Stimulated activated naive CD8-positive, alpha-beta T cell treated with anti-CD3 and anti-CD28 coated beads, Interleukin-15, Interleukin-2, amounts not matched to agents 100 ng/mL and 50 ng/mL, for 24 hours (primary cell): ENCODE measurements around the gene STK24.

Source experiments
- H3K27ac Mint-ChIP-seq: one replicate; pipeline ENCODE4 v1.8.0; 2021; ENCODE audit warnings: mild to moderate bottlenecking, mixed read lengths
- H3K27me3 Mint-ChIP-seq: one replicate; pipeline ENCODE4 v1.8.0; 2021; ENCODE audit warnings: mixed read lengths
- H3K36me3 Mint-ChIP-seq: one replicate; pipeline ENCODE4 v1.8.0; 2021; ENCODE audit warnings: low read depth, mixed read lengths
- H3K4me1 Mint-ChIP-seq: one replicate; pipeline ENCODE4 v1.8.0; 2021; ENCODE audit warnings: low read depth, mixed read lengths
- H3K4me3 Mint-ChIP-seq: one replicate; pipeline ENCODE4 v1.8.0; 2021; ENCODE audit warnings: mild to moderate bottlenecking, mixed read lengths
- H3K9me3 Mint-ChIP-seq: one replicate; pipeline ENCODE4 v1.8.0; 2021; ENCODE audit warnings: mixed read lengths

STK24 gene

DNA sequence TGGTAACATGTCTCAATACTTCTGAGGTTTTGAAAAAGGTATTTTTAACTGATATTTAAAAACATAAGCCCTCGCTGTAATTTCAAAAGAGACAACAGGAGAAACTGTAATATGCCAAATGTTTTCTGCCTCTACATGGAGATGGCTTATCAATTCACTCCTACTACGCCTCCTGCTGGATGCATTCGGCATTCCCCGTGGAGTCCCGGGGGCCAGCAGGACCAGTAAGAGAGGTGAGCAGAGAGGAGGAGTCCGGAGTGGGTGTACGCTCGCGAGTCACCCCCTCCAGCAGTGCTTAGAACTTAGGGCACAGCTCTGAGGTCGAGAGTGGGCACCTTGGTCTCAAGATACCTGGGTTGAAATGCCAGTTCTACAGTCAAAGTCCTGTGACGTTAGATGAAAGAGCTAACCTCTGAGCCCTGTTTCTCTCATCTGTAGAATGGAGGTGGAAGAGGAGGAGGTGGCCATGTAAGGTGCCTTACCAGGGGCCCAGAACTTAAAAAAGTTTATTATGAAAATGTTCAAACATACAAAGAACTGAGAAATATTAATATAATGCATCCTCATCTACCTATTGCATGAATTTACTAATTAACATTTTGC is 110.2 kb downstream of the STK24 start:
- H3K27ac Mint-ChIP-seq = peak overlapping the region; percentile 2

DNA sequence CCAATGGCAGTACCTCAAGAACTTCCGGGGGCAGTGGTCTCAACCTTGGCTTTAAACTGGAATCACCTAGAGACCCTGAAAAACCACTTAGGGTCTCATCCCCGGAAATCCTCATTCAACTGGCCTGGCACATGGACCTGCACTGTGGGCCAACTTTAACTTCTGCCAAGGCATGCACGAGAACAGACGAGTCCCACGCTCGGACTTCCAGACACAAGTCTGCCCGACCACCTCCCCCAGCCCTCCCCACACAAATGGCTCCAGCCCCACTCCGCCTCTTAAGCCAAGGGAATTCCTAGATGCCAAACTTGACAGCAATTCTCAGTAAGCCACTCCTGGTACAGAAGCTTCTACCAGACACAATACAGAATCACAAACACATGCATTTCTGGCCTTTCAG is 114.0 kb downstream of the STK24 start:
- H3K36me3 Mint-ChIP-seq = peaks cover 78% of the 10 kb centered on the region
- peak overlapping the region; percentile 63 for H3K27ac Mint-ChIP-seq
- H3K9me3 Mint-ChIP-seq = no peaks in the 10 kb centered on the region
- H3K4me3 Mint-ChIP-seq = no peak overlapping the region
- H3K27me3 Mint-ChIP-seq = no peaks in the 10 kb centered on the region
- peaks cover 14% of the 10 kb centered on the region for H3K4me1 Mint-ChIP-seq

More for the DNA sequence above, 110.2 kb downstream of the STK24 start:
- Mint-ChIP-seq H3K9me3 (no peaks in the 10 kb centered on the region), H3K4me1 (peaks cover 23% of the 10 kb centered on the region), H3K36me3 (peaks cover 67% of the 10 kb centered on the region), H3K4me3 (no peak overlapping the region), H3K27me3 (no peaks in the 10 kb centered on the region)

DNA sequence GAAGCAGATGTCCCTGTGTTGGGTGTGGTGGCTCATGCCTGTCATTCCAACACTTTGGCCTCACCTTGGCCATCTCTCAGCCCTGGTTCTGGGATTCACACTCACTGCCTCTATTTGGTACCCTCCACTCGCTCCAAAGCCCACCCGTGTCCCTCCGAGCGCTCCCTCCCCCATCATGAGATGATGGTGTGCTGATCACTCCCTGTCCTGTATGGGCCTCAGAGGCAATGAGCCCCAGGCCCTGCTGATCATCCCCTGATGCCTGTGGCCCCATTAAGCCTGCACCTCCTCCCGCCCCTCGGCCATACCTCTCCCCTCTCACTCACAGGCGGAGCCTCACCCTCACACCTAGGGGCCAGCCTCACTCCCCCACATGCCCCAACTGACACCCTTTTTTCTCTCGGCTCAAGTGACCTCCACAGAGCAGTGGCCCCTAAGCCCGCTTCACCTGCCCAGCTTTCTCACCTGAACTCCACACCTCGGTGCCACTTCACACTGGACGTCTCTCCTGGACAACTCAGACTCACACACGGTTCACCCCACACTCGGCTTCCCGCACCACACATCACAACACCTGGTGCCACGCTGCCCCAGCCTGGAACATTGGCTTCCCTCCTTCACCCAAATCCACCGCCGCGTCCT is 114.5 kb downstream of the STK24 start:
- no peaks in the 10 kb centered on the region for H3K27me3 Mint-ChIP-seq
- peaks cover 78% of the 10 kb centered on the region for H3K36me3 Mint-ChIP-seq
- H3K4me1 Mint-ChIP-seq = peaks cover 14% of the 10 kb centered on the region
- H3K27ac Mint-ChIP-seq = peak overlapping the region; percentile 63
- H3K4me3 Mint-ChIP-seq = no peak overlapping the region
- H3K9me3 Mint-ChIP-seq = no peaks in the 10 kb centered on the region

DNA sequence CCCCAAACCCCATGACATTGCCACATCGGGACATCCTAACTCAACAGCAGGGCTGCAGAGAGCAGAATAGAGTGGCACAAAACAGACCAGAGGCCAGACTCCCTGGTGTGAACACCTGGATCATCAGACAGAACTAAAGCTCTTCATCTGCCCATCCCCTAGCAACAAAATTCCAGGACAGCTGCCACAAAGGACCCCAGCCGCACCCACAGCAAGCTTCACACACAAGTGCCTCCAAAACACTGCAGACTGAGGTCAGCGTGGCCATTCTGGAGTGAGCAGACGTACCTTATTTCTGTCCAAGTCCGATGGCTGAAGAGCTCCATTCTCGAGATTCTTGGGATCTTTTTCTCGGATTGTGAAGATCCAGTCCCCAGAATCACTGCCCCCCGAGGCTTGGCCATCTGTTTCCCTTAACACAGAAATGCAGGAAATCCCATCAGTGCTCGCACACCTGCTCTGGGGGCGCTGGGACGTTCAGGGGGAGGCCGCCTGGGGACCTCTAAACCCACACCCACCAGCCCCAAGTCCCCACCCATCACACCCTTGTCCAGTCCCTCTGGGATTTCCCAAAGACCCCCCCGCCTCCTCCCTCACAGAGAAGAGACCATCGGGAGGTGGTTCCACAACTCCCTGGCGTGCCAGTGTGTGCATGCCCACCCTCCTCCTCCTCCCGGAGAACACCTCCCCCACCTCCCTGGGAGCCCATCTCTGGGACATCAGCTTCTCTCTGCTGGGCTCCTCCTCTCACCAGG is 115.2 kb downstream of the STK24 start:
- H3K4me3 Mint-ChIP-seq = no peak overlapping the region
- H3K27ac Mint-ChIP-seq = no peak overlapping the region
- no peaks in the 10 kb centered on the region for H3K9me3 Mint-ChIP-seq
- H3K4me1 Mint-ChIP-seq = peaks cover 8% of the 10 kb centered on the region
- H3K36me3 Mint-ChIP-seq = peaks cover 77% of the 10 kb centered on the region
- no peaks in the 10 kb centered on the region for H3K27me3 Mint-ChIP-seq

DNA sequence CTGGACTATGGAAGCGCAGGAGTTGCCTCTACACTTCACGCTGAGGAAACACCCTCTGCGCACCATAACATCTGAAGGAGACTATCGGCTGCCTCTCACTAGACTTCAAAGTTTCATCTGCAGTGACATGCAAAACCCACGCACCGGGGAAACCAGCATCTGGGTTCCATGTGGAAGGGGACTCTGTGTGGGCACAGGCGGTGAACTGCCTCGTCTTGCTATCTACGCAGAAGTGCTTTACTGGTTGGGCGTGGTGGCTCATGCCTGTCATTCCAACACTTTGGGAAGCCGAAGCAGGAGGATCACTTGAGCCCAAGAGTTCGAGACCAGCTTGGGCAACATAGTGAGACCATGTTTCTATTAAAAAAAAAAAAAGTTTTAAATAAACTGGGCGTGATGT is 116.4 kb downstream of the STK24 start:
- Mint-ChIP-seq H3K27me3 (no peaks in the 10 kb centered on the region), H3K4me3 (no peak overlapping the region), H3K36me3 (peaks cover 83% of the 10 kb centered on the region), H3K27ac (no peak overlapping the region), H3K4me1 (peaks cover 7% of the 10 kb centered on the region), H3K9me3 (no peaks in the 10 kb centered on the region)

DNA sequence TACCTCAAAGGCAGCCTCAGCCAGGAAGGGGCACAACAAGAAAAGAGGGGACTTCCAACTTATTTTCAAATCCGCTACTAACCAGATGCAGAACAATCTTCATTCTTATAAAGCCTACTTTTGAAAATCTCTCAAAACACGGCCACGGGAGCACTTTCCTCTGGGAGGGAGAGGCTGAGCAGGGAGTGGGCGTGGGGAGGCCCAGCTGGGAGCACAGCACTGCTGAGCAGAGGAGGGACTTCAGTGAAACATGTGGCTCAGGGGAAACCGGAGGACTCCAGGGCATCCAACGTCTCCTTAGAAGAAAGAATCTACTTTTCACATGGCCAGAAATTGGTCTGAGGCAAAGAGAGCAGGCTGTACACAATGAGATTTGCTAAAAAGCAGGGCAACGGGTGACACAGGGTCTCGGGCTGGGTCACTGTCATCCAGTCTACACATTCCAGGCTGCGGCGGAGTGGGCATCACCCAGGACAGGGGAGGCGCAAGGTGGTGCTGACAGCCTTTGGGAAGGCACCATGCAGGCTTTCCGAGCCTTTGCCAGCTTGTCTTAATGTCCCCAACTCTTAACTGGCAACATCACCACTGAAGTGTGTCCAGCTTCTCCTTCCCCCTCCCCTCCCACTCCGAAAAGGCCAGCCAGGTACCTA is 117.1 kb downstream of the STK24 start:
- H3K36me3 Mint-ChIP-seq = peaks cover 82% of the 10 kb centered on the region
- peaks cover 7% of the 10 kb centered on the region for H3K4me1 Mint-ChIP-seq
- no peaks in the 10 kb centered on the region for H3K27me3 Mint-ChIP-seq
- no peaks in the 10 kb centered on the region for H3K9me3 Mint-ChIP-seq
- no peak overlapping the region for H3K27ac Mint-ChIP-seq
- H3K4me3 Mint-ChIP-seq = no peak overlapping the region

DNA sequence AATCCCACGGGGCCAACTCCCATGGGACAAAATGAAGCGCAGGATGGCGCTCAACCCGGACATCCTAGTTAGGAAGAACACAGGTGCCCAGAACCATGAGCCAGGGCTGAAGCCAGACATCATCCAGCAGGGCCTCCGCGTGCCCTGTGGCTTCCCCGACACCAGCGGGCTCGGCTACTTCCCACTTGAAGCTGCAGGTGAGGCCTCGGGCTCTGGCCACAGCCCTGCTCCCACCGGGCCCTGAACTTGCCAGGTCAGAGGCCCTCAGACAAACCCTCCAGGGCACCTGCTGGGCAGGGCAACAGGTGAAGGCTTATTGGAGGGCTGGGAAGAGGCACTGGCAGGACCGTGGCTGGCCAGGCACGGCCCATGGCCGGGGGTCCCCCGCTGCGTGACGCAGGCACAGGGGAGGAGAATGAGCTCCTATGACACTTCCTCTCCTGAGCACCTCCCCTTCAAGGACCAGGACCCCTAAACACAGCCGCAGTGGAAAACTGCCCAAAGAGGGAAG is 117.7 kb downstream of the STK24 start:
- Mint-ChIP-seq H3K4me1 (peaks cover 7% of the 10 kb centered on the region), H3K27ac (no peak overlapping the region), H3K27me3 (no peaks in the 10 kb centered on the region), H3K4me3 (no peak overlapping the region), H3K9me3 (no peaks in the 10 kb centered on the region), H3K36me3 (peaks cover 84% of the 10 kb centered on the region)

DNA sequence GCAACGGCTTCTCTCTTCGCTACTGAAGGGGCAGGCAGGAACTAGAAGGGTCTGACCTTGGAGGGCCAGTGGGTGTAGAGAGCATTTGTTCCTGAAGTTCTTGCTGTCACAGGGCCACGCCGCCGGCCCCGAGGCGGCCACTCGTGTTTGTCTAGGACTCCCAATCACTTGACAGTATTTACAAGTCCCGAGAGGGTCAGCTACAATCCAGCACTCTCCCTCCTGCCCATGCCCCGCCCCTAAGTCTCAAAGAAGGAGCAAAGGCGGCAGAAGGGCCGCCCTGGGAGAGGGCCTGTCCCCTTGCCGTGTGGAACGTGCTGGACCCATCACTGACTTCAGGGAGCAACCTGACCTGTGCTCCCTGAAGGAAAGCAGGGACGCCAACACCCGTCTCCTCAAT is 118.5 kb downstream of the STK24 start:
- H3K27me3 Mint-ChIP-seq = no peaks in the 10 kb centered on the region
- H3K9me3 Mint-ChIP-seq = no peaks in the 10 kb centered on the region
- peaks cover 7% of the 10 kb centered on the region for H3K4me1 Mint-ChIP-seq
- H3K4me3 Mint-ChIP-seq = no peak overlapping the region
- peaks cover 84% of the 10 kb centered on the region for H3K36me3 Mint-ChIP-seq
- H3K27ac Mint-ChIP-seq = no peak overlapping the region

DNA sequence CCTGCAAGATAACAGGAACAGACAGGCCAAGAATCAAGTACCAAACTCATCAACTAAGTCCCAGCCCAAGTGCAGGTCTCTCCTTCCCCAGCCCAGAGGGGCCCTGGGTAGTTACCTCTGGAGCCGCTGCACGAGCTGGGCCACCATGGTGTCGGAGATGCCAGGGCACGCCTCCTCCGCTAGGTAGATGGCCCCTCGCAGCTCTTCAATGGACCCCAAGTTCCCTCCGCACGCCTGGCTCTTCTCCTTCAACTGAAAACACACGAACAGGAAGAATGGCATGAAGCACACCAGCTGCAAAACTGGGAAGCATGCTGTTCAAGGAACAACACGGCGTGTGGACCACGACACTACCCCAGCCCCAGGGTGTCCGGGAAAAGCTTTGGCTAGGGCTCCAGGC is 119.9 kb downstream of the STK24 start:
- Mint-ChIP-seq H3K27ac (peak overlapping the region; percentile 74), H3K36me3 (peaks cover 84% of the 10 kb centered on the region), H3K9me3 (no peaks in the 10 kb centered on the region), H3K4me1 (peaks cover 1% of the 10 kb centered on the region), H3K27me3 (no peaks in the 10 kb centered on the region), H3K4me3 (no peak overlapping the region)

DNA sequence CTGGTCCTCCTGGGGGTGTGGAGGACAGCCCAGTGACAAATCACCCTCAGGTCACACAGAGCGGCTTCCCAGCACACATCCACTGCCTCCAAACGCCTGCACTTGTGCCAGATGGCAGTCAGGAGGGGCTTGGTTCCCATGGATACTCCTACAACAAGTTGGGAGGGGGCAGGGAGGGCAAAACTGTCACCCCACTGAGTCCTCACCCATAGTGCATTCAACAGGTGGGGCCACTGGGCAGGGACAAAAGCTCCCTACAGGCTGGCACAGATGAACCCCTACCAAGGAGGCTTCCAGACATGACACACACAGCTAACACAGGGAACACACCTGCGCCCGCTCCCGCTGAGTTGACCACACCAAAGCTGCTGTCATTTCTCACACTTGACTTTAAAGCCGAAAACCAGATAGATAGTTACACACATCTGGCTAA is 120.5 kb downstream of the STK24 start:
- no peaks in the 10 kb centered on the region for H3K9me3 Mint-ChIP-seq
- H3K36me3 Mint-ChIP-seq = peaks cover 87% of the 10 kb centered on the region
- H3K4me3 Mint-ChIP-seq = no peak overlapping the region
- peak overlapping the region; percentile 74 for H3K27ac Mint-ChIP-seq
- no peaks in the 10 kb centered on the region for H3K27me3 Mint-ChIP-seq
- H3K4me1 Mint-ChIP-seq = peaks cover 7% of the 10 kb centered on the region

DNA sequence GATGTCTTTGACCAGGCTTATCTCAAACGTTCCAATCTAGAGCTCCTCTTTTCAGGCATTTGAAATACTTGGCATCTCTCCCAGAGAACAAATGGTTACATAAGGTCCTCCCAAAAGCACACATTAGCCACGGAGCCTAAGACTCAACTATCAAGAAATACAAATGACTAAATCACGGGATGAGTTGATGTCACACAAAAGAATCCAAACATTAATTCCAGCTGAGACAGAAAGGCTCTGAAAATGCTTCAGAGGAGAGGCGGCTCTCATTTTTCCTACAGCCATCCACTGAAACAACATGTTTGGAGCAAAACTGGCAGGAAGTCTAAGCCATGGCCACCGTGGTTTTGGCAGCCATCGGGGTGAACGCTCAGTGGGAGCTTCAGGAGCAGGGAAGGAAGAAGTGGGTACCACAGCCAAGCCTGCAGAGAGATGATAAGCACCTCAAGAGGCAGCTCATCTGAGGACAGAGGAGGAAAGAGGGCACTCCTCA is 122.5 kb downstream of the STK24 start:
- Mint-ChIP-seq H3K4me1 (peaks cover 15% of the 10 kb centered on the region), H3K9me3 (no peaks in the 10 kb centered on the region), H3K36me3 (peaks cover 73% of the 10 kb centered on the region), H3K4me3 (no peak overlapping the region), H3K27me3 (no peaks in the 10 kb centered on the region), H3K27ac (no peak overlapping the region)

DNA sequence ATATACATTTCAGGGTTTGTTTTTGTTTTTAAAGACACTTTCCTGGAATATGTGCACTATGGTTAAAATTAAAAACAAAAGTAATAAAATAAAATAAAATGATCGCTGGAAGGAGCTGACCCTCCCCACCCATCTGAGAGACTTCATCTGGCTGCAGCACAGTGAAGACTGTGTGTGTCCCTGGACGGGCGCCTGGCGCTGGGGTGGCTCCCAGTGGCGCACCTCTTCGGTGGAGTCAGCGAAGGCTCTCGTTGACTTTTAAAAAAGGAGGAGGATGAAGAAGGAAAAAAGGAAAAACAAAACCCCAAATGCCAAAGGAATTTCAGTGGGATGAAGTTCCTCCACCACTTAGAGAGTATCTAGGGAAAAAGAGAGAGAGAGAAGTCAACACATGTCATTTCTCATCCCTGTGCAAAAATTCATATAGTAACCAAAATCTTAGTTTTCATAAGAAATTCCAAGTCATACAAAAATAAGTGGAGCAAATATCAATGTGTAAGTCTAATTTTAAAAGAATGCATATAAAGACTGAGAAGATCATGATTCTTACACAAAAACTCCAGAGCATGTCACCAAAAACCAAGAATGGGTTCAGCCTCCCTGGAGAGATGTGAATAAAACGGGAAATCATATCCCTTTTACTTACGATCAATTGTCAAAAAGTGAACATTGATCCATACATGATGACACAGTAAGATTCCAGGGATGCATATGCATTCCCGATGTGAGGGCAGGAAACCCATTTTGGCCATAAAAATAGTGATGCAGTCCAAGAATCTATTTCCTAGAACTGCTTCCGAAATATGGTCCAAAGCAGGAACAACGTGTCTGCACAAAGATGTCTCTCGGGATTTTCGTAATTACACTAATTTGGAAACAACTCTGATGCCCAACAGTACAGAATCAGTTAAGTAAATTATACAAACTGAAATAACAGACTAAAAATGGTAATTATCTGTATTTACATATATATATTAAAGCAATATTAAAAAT is 123.8 kb downstream of the STK24 start:
- no peak overlapping the region for H3K27ac Mint-ChIP-seq
- H3K36me3 Mint-ChIP-seq = peaks cover 76% of the 10 kb centered on the region
- H3K4me3 Mint-ChIP-seq = no peak overlapping the region
- no peaks in the 10 kb centered on the region for H3K27me3 Mint-ChIP-seq
- no peaks in the 10 kb centered on the region for H3K9me3 Mint-ChIP-seq
- peaks cover 15% of the 10 kb centered on the region for H3K4me1 Mint-ChIP-seq

DNA sequence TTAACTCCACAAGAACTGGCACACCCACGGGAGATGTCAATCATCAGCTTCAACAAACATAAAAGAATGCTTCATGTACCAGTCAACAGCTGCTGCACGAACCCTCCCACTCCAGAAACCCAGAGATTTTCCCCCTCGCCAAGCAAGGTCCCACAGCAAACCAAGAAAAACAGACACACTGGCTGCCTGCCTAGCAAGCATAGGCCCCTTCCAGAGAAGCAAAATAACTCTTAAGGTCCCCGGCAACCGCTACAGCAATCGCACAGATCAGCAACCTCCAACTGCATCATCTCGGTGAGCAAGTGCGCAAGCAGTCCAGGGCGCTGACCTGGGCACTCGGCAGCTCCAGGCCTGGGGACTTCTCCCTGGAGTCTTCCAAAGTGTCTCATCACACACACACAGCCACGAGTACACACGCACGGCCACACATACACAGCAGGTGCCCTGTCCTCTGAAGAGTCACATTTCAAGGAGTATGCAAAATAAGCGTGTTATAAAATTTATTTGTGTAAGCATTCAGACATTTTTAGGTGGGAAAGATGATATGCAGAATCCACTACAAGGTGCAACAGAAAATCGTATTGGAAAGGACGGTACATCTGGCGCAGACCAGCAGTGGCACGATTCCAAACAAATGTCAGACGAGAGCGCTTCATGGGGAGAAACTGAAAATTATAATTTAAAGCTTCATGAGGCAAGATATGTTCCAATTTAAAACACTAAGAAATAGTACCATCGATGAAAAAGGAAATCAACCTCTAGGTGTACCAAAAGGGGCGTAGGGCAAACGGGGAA is 125.0 kb downstream of the STK24 start:
- Mint-ChIP-seq H3K27ac (peak overlapping the region; percentile 24), H3K4me1 (peaks cover 15% of the 10 kb centered on the region), H3K36me3 (peaks cover 76% of the 10 kb centered on the region), H3K9me3 (no peaks in the 10 kb centered on the region), H3K27me3 (no peaks in the 10 kb centered on the region), H3K4me3 (no peak overlapping the region)
